HG02884 (cell line): Measurements from ENCODE around the gene MDFIC2.
A peak's percentile ranks its signal among the peaks of the same experiment; 100 is the strongest.
"Not testable (repeated sequence)": the region's sequence is repeated elsewhere in the genome, so short reads cannot be mapped to it uniquely, and the experiment has no call there.

ENCODE experiments used
- ATAC-seq: cut with Tn5 transposase; IDR thresholded peaks from one replicate; pipeline ENCODE4 v1.9.1; 2021; ENCODE audit warnings: mild to moderate bottlenecking, moderate library complexity; ENCODE audit not compliant: unreplicated experiment

MDFIC2 gene

GRCh38 chr3:70312336-70312735 lies at the start of gene MDFIC2:
Gene MDFIC2, minus strand, starts transcription at chr3:70312638. Its CDS starts 665 bp downstream, at chr3:70311973.
- no peak for ATAC-seq

- ATAC-seq = peak; percentile 95
These were observed 48.7 kb upstream of the MDFIC2 start for GRCh38 chr3:70360979-70361760.

GRCh38 chr3:70359711-70360110 lies 47.3 kb upstream of the MDFIC2 start:
- no peak for ATAC-seq

GRCh38 chr3:70358978-70359580 lies 46.6 kb upstream of the MDFIC2 start:
- no peak for ATAC-seq

- no peak for ATAC-seq
These were observed 39.8 kb upstream of the MDFIC2 start for GRCh38 chr3:70352215-70352614.

- no peak for ATAC-seq
These were observed 29.7 kb upstream of the MDFIC2 start for GRCh38 chr3:70342149-70342548.

GRCh38 chr3:70336885-70337284 lies 24.4 kb upstream of the MDFIC2 start:
- not testable (repeated sequence) for ATAC-seq

- no peak for ATAC-seq
These were observed 20.6 kb upstream of the MDFIC2 start for GRCh38 chr3:70333080-70333479.

- ATAC-seq = no peak
These were observed 2.6 kb upstream of the MDFIC2 start for GRCh38 chr3:70315021-70315420.

GRCh38 chr3:70310809-70311208 lies 1.6 kb downstream of the MDFIC2 start:
- no peak for ATAC-seq

- no peak for ATAC-seq
These were observed 2.8 kb downstream of the MDFIC2 start for GRCh38 chr3:70309591-70309990.

- no peak for ATAC-seq
These were observed 3.7 kb downstream of the MDFIC2 start for GRCh38 chr3:70308760-70309159.

GRCh38 chr3:70306736-70307135 lies 5.7 kb downstream of the MDFIC2 start:
- ATAC-seq = no peak

- ATAC-seq = no peak
These were observed 14.1 kb downstream of the MDFIC2 start for GRCh38 chr3:70298385-70298784.

- no peak for ATAC-seq
These were observed 21.3 kb downstream of the MDFIC2 start for GRCh38 chr3:70291097-70291482.

GRCh38 chr3:70290431-70291096 lies 21.9 kb downstream of the MDFIC2 start:
- not testable (repeated sequence) for ATAC-seq

GRCh38 chr3:70281663-70282062 lies 30.8 kb downstream of the MDFIC2 start:
- no peak for ATAC-seq

GRCh38 chr3:70277304-70277703 lies 35.1 kb downstream of the MDFIC2 start:
- no peak for ATAC-seq

- ATAC-seq = no peak
These were observed 35.5 kb downstream of the MDFIC2 start for GRCh38 chr3:70276901-70277300.

GRCh38 chr3:70273492-70273891 lies 38.9 kb downstream of the MDFIC2 start:
- ATAC-seq = no peak

- ATAC-seq = no peak
These were observed 39.6 kb downstream of the MDFIC2 start for GRCh38 chr3:70272798-70273197.
